Nephron progenitor cell (in vitro differentiated cells): ENCODE results near the gene TAS1R2.

Experiments
- DNase-seq: peaks from one replicate; pipeline ENCODE4 v3.0.0; 2021
- H3K27ac Mint-ChIP-seq: 2 replicates; pipeline ENCODE4 v1.8.0; 2021; ENCODE audit warnings: mild to moderate bottlenecking, moderate library complexity, mixed read lengths
- H3K27me3 Mint-ChIP-seq: 2 replicates; pipeline ENCODE4 v1.8.0; 2021; ENCODE audit warnings: mild to moderate bottlenecking, low read depth, mixed read lengths; ENCODE audit not compliant: poor library complexity
- H3K36me3 Mint-ChIP-seq: 2 replicates; pipeline ENCODE4 v1.8.0; 2021; ENCODE audit warnings: low read depth, mixed read lengths
- H3K4me1 Mint-ChIP-seq: 2 replicates; pipeline ENCODE4 v1.8.0; 2021; ENCODE audit warnings: mixed read lengths
- H3K4me3 Mint-ChIP-seq: 2 replicates; pipeline ENCODE4 v1.8.0; 2021; ENCODE audit warnings: mild to moderate bottlenecking, moderate library complexity, mixed read lengths
- H3K9me3 Mint-ChIP-seq: 2 replicates; pipeline ENCODE4 v1.8.0; 2021; ENCODE audit warnings: mild to moderate bottlenecking, moderate library complexity, mixed read lengths
- CTCF ChIP-seq: fragments of 200-600 bp; sonication (generic); IDR thresholded peaks from 2 replicates; pipeline ENCODE4 v1.5.0; 2021; ENCODE audit warnings: antibody characterized with exemption

Gene TAS1R2

GRCh38 chr1:18859560-18859959 lies at the start of gene TAS1R2:
Gene TAS1R2 (minus strand): TSS chr1:18859660. CDS start chr1:18859660, 0 bp downstream.
- H3K4me1 Mint-ChIP-seq, result no peaks in the 10 kb centered on the region
- no peak for DNase-seq
- no peak within 1 kb of the TSS for H3K27ac Mint-ChIP-seq
- H3K4me3 Mint-ChIP-seq, result no peak within 1 kb of the TSS
- no peak for TF ChIP-seq CTCF
- H3K9me3 Mint-ChIP-seq, result no peaks in the 10 kb centered on the region
- no peaks in the 10 kb centered on the region for H3K36me3 Mint-ChIP-seq
- peaks cover 22% of the 10 kb centered on the region for H3K27me3 Mint-ChIP-seq

DNA sequence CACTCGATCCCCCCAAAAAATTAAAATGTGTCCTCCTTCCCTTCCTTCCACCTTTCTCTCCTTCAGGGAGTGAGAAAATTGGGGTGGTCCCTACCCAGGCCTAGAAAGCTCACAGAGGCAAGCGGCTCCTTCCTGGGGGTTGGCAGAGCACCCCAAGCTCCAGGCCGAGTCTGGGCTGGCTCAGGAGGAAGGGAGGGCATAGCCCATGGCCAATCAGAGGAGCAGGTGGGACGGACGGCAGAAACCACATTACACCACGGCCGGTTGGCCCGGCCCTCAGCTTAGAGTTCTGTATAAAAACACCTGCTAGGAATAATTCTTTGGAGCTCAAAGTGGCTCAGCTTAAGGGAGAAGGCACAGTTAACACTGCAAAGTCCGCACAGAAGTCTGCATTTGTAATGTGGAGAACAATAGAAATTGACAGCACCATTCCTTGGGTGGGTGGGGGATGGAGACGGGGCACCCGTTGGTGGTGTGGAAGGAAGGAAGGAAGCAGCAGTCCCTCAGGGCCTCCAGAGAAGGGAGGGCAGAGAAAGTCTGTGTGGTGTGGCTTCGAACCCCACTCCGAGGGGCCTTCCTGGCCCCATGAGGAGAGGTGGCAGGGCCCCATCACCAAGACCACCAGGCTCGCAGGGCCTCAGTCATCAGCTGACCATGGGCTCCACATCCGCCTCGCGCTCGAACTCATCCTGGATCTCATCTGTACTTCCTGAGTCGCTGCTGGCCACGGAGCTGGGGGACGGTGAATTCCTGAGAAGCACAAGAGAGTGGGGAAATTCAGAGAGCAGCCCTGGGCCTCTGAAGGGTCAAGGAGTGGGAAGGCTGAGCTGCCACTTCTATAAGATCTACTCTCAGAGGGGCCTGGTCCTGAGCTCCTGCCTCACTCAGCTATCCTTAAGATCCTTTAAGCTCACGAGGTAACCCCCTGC lies 48.7 kb upstream of the TAS1R2 start:
- no peaks in the 10 kb centered on the region for H3K9me3 Mint-ChIP-seq
- H3K4me1 Mint-ChIP-seq, result peaks cover 23% of the 10 kb centered on the region
- peaks cover 3% of the 10 kb centered on the region for H3K27me3 Mint-ChIP-seq

DNA sequence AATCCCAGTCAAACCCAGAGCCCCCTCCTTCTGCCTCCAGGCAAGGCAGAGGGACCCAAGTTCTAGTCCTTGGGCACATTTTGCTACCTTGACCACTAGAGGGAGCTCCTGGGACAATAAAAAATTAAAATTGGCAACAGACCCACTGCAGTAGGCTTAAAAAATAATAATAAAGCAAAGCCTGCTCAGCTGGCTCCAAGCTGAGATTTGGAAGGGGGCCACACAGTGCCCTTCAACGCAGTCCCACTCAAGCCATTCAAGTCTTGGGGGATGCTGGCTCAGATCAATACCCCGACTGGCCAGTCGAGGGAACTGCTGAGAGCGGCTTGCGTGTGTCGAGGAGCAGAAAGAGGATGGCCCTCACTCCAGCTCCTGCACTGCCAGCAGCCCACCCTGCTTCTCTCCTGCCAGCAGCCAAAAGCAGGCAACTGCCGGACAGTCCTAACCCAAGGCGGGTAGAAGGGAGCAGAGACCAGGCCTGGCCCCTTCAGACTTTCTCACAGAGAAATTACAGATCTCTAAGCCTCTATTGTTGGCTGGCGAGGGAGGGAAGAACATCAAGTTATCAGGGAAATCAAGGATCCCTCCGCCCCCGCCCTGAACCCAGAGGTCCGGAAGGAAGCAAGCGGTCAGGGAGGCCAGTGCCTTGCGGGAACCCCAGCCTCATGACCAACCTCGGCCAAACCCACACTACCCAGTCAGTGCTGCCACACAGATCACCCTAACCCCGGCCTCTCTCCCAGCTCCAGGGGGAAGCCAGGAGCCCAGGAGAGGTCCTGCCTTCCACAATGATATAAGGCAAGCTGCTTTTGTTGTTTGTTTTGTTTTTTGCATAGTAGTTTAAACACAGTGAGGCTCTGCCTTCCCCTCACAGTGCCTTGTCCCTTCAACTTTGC lies 47.8 kb upstream of the TAS1R2 start:
- TF ChIP-seq CTCF, result peak; percentile 91
- Mint-ChIP-seq H3K9me3 (no peaks in the 10 kb centered on the region), H3K36me3 (peaks cover 13% of the 10 kb centered on the region), H3K27ac (no peak overlapping the region), H3K4me1 (peaks cover 21% of the 10 kb centered on the region), H3K4me3 (no peak overlapping the region), H3K27me3 (peaks cover 6% of the 10 kb centered on the region)
- peak; percentile 54 for DNase-seq

More for the DNA sequence above, 48.7 kb upstream of the TAS1R2 start:
- H3K36me3 Mint-ChIP-seq, result peaks cover 13% of the 10 kb centered on the region
- H3K27ac Mint-ChIP-seq, result no peak overlapping the region
- no peak overlapping the region for H3K4me3 Mint-ChIP-seq
- TF ChIP-seq CTCF, result no peak
- no peak for DNase-seq

DNA sequence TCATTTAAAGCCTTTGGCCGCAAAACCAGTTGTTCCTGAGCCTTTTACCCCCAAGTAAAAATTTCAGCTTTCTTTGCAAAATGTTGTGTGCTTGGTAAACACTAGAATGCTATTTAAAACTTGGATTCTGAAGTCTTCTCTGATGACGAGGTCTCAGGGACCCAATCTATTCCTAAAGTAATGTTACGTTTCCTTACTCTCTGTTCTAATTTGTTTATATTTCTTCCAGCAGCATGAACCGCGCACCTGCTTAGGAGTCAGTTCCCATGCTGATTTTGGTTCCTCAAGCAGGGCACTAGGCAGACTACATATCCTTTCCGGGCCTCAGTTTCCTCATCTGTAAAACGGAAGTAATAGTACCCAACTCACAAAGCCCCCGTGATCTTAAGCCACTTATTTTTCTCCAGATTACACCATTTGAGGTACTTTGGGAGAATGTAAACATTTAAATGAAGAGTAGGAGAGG lies 43.9 kb upstream of the TAS1R2 start:
- Mint-ChIP-seq H3K4me1 (peaks cover 35% of the 10 kb centered on the region), H3K4me3 (peak overlapping the region; percentile 94), H3K36me3 (peaks cover 4% of the 10 kb centered on the region), H3K9me3 (no peaks in the 10 kb centered on the region), H3K27ac (peak overlapping the region; percentile 7), H3K27me3 (peaks cover 18% of the 10 kb centered on the region)
- DNase-seq, result no peak
- no peak for TF ChIP-seq CTCF

DNA sequence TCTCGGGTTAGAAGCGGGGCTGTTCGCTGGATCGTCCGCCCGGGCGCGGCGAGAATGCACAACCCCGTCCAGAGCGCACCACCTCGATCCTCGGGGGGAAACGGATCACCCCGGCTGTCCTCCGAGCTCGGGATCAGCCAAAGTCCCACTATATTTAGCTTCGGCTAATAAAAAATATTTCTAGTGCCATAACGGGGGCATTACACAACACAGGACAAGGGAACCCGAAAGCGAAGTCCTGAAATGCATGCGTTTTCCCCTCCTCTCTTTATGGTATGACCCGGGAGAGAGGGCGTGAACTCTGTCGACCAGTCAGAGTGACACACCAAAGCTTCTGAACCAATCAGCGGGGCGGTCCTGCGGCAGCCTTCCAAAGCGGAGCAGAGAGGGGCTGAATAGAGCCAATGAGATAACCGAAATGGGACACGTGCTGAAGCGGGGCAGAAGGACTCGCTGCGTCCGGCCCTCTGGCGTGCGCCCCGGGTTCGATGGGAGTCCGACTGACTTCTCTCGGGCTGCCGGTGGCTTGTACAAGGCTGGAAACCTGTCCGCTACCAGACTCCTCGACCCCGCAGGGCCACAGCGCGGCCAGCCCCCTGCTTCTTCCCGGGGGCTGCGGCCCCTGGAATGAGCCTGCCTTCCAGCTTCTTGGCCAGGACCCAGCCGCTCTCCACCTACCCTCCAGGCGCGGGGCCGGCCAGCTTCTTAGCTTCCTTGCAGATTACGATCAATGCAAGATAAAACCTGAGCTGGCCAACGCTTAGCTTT lies 43.2 kb upstream of the TAS1R2 start, which contains the start of gene ALDH4A1:
Gene ALDH4A1, minus strand, starts transcription at position 33 of the 768 bp plus-strand sequence. Its CDS starts 32 bp downstream, at position 1.
- peaks cover 18% of the 10 kb centered on the region for H3K27me3 Mint-ChIP-seq
- no peaks in the 10 kb centered on the region for H3K9me3 Mint-ChIP-seq
- peaks cover 29% of the 10 kb centered on the region for H3K4me1 Mint-ChIP-seq
- peak; percentile 92 for DNase-seq
- no peaks in the 10 kb centered on the region for H3K36me3 Mint-ChIP-seq
- no peak for TF ChIP-seq CTCF
- peak within 1 kb of the TSS; percentile 94 for H3K4me3 Mint-ChIP-seq
- peak within 1 kb of the TSS; percentile 100 for H3K27ac Mint-ChIP-seq
